ENCODE results near the gene PRKCD.
"Not testable (repeated sequence)": the region's sequence is repeated elsewhere in the genome, so short reads cannot be mapped to it uniquely, and the experiment has no call there.

Gene PRKCD

GRCh38 chr3:53139906-53140846, 20.8 kb upstream of the PRKCD start:
- DNase-seq (ENCODE audit: low read depth), result no peak

DNA sequence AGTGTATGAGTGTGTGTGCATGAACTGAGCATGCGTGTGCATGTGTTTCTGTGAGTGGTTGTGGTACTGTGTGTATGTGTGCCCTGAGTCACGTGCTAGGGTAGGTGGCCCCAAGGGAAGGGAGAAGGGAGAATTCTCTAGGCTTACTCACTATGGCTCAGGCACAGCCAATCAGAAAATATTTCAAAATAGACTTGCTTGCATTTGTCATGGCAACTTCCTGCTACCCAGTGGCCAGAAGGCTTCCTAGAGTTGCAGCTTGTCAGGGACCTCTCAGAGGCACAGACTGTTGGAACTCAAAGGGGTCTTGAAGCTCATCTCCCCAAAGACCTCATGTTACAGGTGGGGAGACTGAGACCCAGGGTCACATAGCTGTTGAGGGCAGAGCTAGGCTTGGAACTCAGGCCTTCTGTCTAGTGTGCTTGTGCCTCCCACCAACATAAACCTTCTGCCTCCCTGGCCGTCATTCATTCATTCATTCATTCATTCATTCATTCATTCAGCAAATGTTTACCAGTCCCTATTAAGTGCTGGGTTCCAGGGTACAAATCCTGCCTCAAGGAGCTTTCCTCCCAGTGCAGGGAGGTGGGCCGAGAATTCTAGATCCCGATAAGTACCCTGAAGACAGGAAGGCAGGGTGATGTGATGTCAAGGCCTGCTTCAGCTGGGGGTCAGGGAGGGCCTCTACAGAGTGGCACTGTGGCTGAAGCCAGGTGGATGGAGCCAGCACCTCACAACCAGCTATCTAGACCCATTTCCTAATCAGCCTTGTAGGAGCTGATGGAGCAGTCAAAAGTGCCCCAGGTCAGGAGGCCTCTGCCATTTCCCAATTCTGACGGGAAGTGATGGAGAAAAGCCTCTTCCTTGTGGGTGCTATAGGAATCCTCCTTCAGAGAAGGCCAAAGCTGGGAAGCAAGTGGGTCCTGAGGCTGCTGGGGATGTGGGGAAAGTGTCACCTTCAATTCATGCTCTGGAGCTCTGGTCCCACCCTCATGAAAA, 19.9 kb upstream of the PRKCD start:
- DNase-seq (ENCODE audit: low read depth), result no peak

DNA sequence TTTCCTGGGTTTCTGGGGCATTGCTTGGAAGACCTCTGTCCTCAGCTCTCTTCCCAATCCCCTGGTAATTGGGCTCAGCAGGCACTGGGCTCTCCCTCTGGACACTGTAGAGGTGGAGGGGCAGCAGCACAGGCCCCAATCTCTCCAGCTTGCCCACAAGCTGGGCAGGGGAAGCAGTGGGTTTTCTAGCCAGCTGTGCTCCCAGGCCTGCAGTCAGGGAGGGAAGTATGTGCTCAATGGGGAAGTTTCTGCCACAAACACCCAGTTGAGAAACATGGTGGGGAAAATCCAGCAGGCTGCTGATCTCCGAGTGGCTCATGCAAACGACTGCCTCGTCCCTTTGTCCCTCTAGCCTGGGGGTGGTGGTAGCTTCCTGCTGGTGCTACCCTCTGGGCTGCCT, 18.0 kb upstream of the PRKCD start:
- no peak for DNase-seq (ENCODE audit: low read depth)

DNA sequence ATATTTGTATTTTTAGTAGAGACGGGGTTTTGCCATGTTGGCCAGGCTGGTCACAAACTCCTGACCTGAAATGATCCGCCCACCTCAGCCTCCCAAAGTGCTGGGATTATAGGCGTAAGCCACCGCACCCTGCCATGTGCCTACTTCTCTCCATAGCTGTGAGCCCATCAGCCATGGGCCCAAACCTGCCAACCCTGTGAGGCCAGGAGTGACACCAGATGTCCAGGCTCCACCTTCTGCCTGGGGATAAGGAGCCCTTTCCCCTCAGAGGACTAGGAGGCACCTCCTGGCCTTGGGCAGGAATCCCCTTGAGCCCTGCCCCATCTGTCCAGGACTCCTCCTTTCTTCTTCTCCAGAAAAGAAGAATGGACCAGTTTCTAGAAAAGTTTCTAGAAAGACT, 16.6 kb upstream of the PRKCD start:
- DNase-seq (ENCODE audit: low read depth), result no peak

GRCh38 chr3:53144862-53145712, 15.9 kb upstream of the PRKCD start:
- DNase-seq (ENCODE audit: low read depth), result no peak

- DNase-seq (ENCODE audit: low read depth), result no peak
Observed at GRCh38 chr3:53145713-53146080, 15.3 kb upstream of the PRKCD start.

DNA sequence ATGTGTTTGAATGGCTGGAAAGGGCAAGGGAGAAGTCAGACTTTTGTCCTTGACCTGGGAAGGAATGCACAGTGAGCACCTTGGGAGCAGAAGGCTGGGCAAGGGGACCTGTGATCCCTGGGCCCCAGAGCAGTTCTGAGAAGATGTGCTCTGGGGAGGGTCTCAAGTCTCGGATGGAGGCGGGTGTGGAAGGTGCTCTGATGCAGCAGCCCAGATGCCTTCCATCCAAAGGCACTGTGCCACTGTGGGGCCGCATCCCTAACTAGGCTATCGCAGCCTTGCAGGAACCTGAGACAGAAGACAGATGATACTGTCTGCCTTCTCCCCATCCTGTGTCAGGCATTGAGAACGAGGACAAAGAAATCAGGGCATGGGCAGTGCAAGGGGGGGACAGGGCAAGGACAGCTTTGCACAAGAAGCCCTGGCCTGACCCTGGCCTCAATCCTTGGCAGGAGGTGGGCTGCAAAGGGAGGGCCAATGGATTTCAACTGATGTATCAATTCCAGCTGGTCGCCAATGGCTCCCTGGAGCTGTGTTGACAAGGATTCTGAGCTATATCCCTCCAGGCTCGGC, 14.6 kb upstream of the PRKCD start:
- no peak for DNase-seq (ENCODE audit: low read depth)

- DNase-seq (ENCODE audit: low read depth), result no peak
Observed at GRCh38 chr3:53147151-53147902, 13.7 kb upstream of the PRKCD start.

GRCh38 chr3:53147903-53148400, 13.1 kb upstream of the PRKCD start:
- DNase-seq (ENCODE audit: low read depth), result no peak

GRCh38 chr3:53149006-53149690, 11.9 kb upstream of the PRKCD start:
- DNase-seq (ENCODE audit: low read depth), result no peak

DNA sequence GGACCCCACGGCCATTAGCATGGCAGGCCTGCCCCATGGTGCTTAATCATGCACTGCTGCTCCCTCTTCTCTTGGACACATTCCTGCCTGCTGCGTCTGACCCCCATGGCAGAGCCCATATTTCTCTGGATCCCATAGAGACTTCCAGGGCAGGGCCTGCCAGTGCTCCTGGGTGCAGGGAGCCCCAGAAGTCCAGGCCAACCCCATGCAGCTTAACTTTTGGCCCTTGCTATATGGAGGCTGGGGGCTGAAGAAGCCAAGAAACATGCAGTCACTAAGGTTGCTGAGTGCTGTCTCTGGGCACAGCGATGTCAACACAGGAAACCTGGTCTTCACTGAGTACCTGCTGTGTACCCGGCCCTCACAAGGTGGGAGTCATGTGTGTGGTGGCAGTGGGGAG, 11.3 kb upstream of the PRKCD start:
- DNase-seq (ENCODE audit: low read depth), result no peak

DNA sequence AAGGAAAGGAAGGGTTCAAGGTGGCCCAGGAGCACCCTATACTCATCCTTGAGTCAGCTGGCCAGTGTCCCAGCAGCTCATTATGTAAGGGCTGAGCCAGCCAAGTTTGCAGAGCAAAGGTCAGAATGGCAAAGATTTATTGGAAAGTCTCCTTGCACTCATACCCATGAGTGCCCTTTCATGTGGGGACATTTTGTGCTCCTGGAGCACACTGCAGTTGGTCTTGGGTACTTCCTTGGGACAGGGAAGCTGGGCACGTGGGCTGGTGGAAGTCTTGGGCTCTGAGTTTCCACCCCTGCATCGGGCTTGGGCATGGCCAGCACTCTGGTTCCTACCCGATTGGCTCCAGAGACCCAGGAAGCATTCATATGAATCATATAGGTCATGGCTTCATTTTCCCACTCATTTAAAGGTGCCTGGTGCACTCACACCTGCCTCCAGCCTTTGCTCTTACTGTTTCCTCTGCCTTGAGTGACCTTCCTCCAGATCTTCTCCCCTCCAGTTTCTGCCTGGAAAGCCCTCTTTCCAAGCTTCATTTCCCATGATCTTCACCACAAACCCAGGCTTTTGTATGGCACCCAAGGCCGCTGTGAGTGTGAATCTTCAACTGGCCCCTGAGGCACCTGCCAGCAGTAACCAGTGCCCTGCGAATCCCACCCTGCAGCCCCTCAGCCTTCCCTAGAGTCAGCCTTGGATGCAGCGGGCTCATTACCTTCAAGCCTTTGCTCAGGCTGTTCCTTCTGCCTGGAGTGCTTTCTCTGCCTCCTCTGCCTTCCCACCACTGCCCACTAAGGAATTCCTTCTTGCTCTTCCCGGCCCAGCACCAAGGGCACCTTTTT, 10.5 kb upstream of the PRKCD start:
- DNase-seq (ENCODE audit: low read depth), result no peak

DNA sequence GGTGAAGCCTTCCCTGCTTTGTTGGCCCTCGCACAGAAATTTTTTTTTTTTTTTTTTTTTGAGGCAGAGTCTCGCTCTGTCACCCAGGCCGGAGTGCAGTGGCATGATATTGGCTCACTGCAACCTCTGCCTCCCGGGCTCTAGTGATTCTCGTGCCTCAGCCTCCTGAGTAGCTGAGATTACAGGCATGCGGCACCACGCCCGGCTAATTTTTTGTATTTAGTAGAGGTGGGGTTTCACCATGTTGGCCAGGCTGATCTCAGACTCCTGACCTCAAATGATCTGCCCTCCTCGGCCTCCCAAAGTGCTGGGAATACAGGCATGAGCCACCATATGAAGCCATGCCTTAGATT, 9.9 kb upstream of the PRKCD start:
- not testable (repeated sequence) for DNase-seq (ENCODE audit: low read depth)

DNA sequence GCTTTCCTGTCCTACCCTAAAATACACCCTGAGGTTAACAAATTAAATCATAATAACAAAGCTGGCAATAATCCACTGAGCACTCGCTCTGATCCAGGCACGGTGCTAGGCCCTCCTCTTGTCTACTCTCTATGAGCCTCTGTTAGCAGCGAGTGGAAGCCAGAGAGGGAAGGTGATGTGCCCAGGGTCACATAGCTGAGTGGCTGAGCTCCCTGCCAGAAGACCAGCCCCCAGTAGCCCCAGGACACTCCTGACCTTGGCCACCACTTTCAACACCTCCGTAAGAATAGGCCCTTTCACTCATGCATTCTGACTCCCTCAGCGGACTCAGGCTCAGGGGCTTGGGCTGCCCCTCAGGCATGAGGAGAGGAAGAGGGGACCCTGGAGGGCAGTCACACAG, 9.5 kb upstream of the PRKCD start:
- no peak for DNase-seq (ENCODE audit: low read depth)

- DNase-seq (ENCODE audit: low read depth), result no peak
Observed at GRCh38 chr3:53151870-53152660, 8.9 kb upstream of the PRKCD start.

DNA sequence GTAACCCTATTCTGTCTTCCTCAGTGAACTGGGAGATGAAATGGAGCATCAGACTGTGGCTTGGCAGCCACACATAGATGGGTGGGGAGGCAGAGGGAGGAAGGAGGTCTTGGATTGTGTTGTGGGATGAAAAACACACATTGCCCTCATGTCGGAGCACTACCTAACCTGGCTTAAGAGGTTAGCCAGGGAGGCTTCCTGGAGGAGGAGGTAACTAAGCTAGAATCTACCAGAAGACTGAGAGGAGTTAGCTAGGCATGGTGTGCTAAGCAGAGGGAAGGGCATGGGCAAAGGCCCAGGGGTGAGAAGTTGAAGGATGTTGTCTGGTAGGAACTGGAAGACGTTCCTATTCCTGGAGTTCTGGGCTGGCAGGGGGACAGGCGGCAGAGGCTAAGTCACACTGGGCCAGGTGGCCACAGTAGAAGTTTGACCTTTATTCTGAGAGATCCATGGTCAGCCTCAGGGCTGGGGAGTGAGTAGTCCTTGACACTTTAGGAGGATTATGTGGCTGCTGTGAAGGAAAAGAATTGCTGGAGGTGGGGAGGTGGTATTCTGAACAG, 7.7 kb upstream of the PRKCD start:
- DNase-seq (ENCODE audit: low read depth), result no peak

DNA sequence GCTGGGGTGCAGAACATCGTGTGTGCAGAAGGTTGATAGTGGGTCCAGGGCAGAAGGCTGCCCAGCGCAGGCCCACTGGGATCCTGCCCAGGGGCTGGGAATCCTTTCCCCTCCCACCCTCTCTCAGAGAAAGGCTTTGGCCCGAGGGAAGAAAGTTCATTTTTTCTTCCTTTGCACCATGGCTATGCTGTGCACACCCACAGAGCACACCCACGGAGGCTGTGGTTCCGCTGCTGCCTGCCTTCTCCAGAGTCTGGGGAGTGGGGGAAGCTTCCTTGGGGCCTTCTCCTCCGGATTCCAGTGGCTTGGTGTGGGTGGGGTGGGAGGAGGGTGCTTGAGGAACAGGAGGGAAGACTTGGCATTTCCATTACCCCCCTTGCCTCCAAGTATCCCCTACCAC, 7.0 kb upstream of the PRKCD start:
- DNase-seq (ENCODE audit: low read depth), result no peak

- DNase-seq (ENCODE audit: low read depth), result no peak
Observed at GRCh38 chr3:53154881-53155285, 6.1 kb upstream of the PRKCD start.
